HCT116 (cell line): ENCODE data around the gene RIC8A. TPM values are rescaled to one million over a fixed set of nuclear protein-coding genes. Genes with fewer than 3 reads are reported as not detected.

Experiments used
- ATAC-seq: fragments of 200-7000 bp; cut with Tn5 transposase; 2 replicates; pipeline ENCODE4 v1.9.1; 2020; ENCODE audit warnings: mild to moderate bottlenecking, moderate library complexity
- BruUV-seq: library from RNA; stranded (reverse); fragments of 400-500 nt; replicated peaks from 2 replicates; lab custom pipeline; 2021; lab: Mats Ljungman, UMichigan
- CTCF ChIA-PET: fragments of 300-600 bp; sonication (Branson Sonifier 250); formaldehyde crosslinking; loops from one replicate; lab custom pipeline; 2021; ENCODE audit warnings: antibody characterized with exemption; lab: Charles Lee
- POLR2A ChIA-PET: fragments of 300-600, 350-600 bp; sonication (Branson Sonifier 250); formaldehyde crosslinking; loops from one replicate; lab custom pipeline; 2021; ENCODE audit warnings: antibody characterized with exemption; lab: Charles Lee
- RAD21 ChIA-PET, 2 experiments: fragments of 300-600 bp; sonication (Branson Sonifier 250); formaldehyde crosslinking; loops; one replicate each; lab custom pipeline; 2023; ENCODE audit warnings: low total read pairs in 2 of 2; ENCODE audit not compliant: uncharacterized antibody in 2 of 2, unreplicated experiment in 2 of 2, low non-redundant PET in 1 of 2; lab: Charles Lee
- DNase-seq: peaks from one replicate; pipeline ENCODE4 v3.0.0-alpha.2; 2010; ENCODE audit warnings: low read depth, low spot score
- H2AFZ ChIP-seq: fragments of 200-600 bp; shearing (Covaris generic), sonication (generic); 2 replicates; pipeline ENCODE4 v1.6.1; 2017; ENCODE audit warnings: low read depth, mixed run types, mixed read lengths, antibody characterized with exemption, low read length; ENCODE audit not compliant: poor library complexity, severe bottlenecking
- H3K27ac ChIP-seq: 2 replicates; pipeline ENCODE4 v1.5.1; 2012; ENCODE audit warnings: low read depth, low read length
- H3K27me3 ChIP-seq: fragments of 200-600 bp; sonication (generic); 2 replicates; pipeline ENCODE4 v1.6.1; 2016; ENCODE audit warnings: mixed run types, low read length, mixed read lengths; ENCODE audit not compliant: insufficient read depth
- H3K36me3 ChIP-seq, 2 experiments: fragments of 200-500 bp in 1 of 2; fragments of 200-600 bp in 1 of 2; sonication (Bioruptor generic) in 1 of 2; sonication (generic) in 1 of 2; 2 replicates each; pipeline versions ENCODE4 v1.5.1 to v1.6.1; 2014 to 2016; ENCODE audit warnings: low read length in 2 of 2, inconsistent platforms in 1 of 2, mixed read lengths in 1 of 2, mixed run types in 1 of 2; ENCODE audit not compliant: insufficient read depth in 2 of 2, control insufficient read depth in 1 of 2
- H3K4me1 ChIP-seq, 2 experiments: fragments of 200-600 bp in 1 of 2; sonication (generic) in 1 of 2; 2 replicates each; pipeline versions ENCODE4 v1.5.1 to v1.6.1; 2012 to 2017; ENCODE audit warnings: low read length in 2 of 2, inconsistent platforms in 1 of 2, mild to moderate bottlenecking in 1 of 2, mixed read lengths in 1 of 2, mixed run types in 1 of 2, moderate library complexity in 1 of 2; ENCODE audit not compliant: insufficient read depth in 2 of 2, control insufficient read depth in 1 of 2
- H3K4me2 ChIP-seq: fragments of 200-600 bp; sonication (generic); 2 replicates; pipeline ENCODE4 v1.6.1; 2017; ENCODE audit warnings: mixed run types, low read length, mixed read lengths
- H3K4me3 ChIP-seq, 2 experiments: fragments of 200-600 bp in 1 of 2; sonication (generic) in 1 of 2; replicated peaks in 1 of 2; 2 replicates each; pipeline ENCODE4 v1.5.1; 2011 to 2016; ENCODE audit warnings: low read length in 2 of 2, control low read depth in 1 of 2, low read depth in 1 of 2, mild to moderate bottlenecking in 1 of 2, mixed read lengths in 1 of 2, mixed run types in 1 of 2
- H3K79me2 ChIP-seq: fragments of 200-600 bp; sonication (generic); 2 replicates; pipeline ENCODE4 v1.6.1; 2017; ENCODE audit warnings: mild to moderate bottlenecking, mixed run types, low read length, moderate library complexity, mixed read lengths; ENCODE audit not compliant: insufficient read depth
- H3K9ac ChIP-seq: fragments of 200-600 bp; sonication (generic); 2 replicates; pipeline ENCODE4 v1.6.1; 2016; ENCODE audit warnings: low read length, mixed read lengths
- H3K9me2 ChIP-seq: fragments of 200-600 bp; sonication (generic), shearing (Covaris generic); 2 replicates; pipeline ENCODE4 v1.6.1; 2017; ENCODE audit warnings: mixed run types, mild to moderate bottlenecking, moderate library complexity; ENCODE audit not compliant: insufficient read depth
- H3K9me3 ChIP-seq, 2 experiments: fragments of 200-500 bp in 1 of 2; fragments of 200-600 bp in 1 of 2; sonication (Bioruptor generic) in 1 of 2; sonication (generic) in 1 of 2; 2 replicates each; pipeline ENCODE4 v1.6.1; 2014 to 2017; ENCODE audit warnings: low read length in 2 of 2, mixed read lengths in 2 of 2, inconsistent platforms in 1 of 2, low read depth in 1 of 2, mild to moderate bottlenecking in 1 of 2, mixed run types in 1 of 2, moderate library complexity in 1 of 2; ENCODE audit not compliant: control insufficient read depth in 1 of 2, insufficient read depth in 1 of 2
- H4K20me1 ChIP-seq: fragments of 200-600 bp; sonication (generic), shearing (Covaris generic); 2 replicates; pipeline ENCODE4 v1.6.1; 2017; ENCODE audit warnings: mixed run types, mild to moderate bottlenecking, moderate library complexity; ENCODE audit not compliant: insufficient read depth
- CEBPB ChIP-seq: IDR thresholded peaks from 2 replicates; pipeline ENCODE4 v1.6.1; 2012; ENCODE audit warnings: low read depth
- EGR1 ChIP-seq: IDR thresholded peaks from 2 replicates; pipeline ENCODE4 v1.6.1; 2012; ENCODE audit warnings: low read depth
- EZH2 ChIP-seq: fragments of 200-600 bp; sonication (generic); IDR thresholded peaks from 2 replicates; pipeline ENCODE4 v1.6.1; 2017; ENCODE audit warnings: antibody characterized with exemption, mixed run types
- EZH2phosphoT487 ChIP-seq: fragments of 200-600 bp; IDR thresholded peaks from 2 replicates; pipeline ENCODE4 v1.6.1; 2018; ENCODE audit warnings: antibody characterized with exemption, borderline replicate concordance
- JUND ChIP-seq: IDR thresholded peaks from 2 replicates; pipeline ENCODE4 v1.6.1; 2012
- POLR2A ChIP-seq: IDR thresholded peaks from 2 replicates; pipeline ENCODE4 v1.7.0; 2011; ENCODE audit warnings: borderline replicate concordance; ENCODE audit not compliant: insufficient read depth, insufficient read length; ENCODE audit errors: extremely low read depth
- POLR2AphosphoS5 ChIP-seq: IDR thresholded peaks from 2 replicates; pipeline ENCODE4 v1.6.1; 2011; ENCODE audit warnings: mild to moderate bottlenecking, low read depth, low read length, moderate library complexity
- RAD21 ChIP-seq: IDR thresholded peaks from 2 replicates; pipeline ENCODE4 v1.6.1; 2012; ENCODE audit warnings: low read depth, mild to moderate bottlenecking
- SP1 ChIP-seq: IDR thresholded peaks from 2 replicates; pipeline ENCODE4 v1.6.1; 2012; ENCODE audit warnings: low read depth
- SRF ChIP-seq: IDR thresholded peaks from 2 replicates; pipeline ENCODE4 v1.6.1; 2012; ENCODE audit warnings: low read depth
- TCF7L2 ChIP-seq: IDR thresholded peaks from 2 replicates; pipeline ENCODE4 v1.7.0; 2011; ENCODE audit warnings: borderline replicate concordance, inconsistent platforms; ENCODE audit not compliant: insufficient read depth, insufficient read length; ENCODE audit errors: extremely low read depth
- YY1 ChIP-seq: IDR thresholded peaks from 2 replicates; pipeline ENCODE4 v1.6.1; 2011; ENCODE audit warnings: low read length, low read depth, moderate library complexity, mild to moderate bottlenecking; ENCODE audit not compliant: insufficient replicate concordance; ENCODE audit errors: extremely low read depth
- ZFX ChIP-seq: fragments of 450-650 bp; IDR thresholded peaks from 2 replicates; pipeline ENCODE4 v1.6.1; 2017
- intact Hi-C: fragments of 100-400 bp; cut with micrococcal nuclease; formaldehyde crosslinking; loops from 2 replicates; pipeline ENCODE4 v1.10.0; 2022
- total RNA-seq: library from RNA; stranded (reverse); gene quantifications from one replicate; pipeline ENCODE4 v1.2.1, GENCODE V29; 2021; ENCODE audit not compliant: unreplicated experiment
- TF ChIP-seq, protein P1 (sequence below): IDR thresholded peaks from 2 replicates; pipeline ENCODE4 v1.6.1; 2012
- TF ChIP-seq, protein P2 (sequence below): IDR thresholded peaks from 2 replicates; pipeline ENCODE4 v1.6.1; 2012
- TF ChIP-seq, protein P3 (sequence below): IDR thresholded peaks from 2 replicates; pipeline ENCODE4 v1.6.1; 2012; ENCODE audit warnings: low read depth

The RIC8A gene
- total RNA-seq, 1 experiment from 2014 or later: 75.2 TPM

DNA sequence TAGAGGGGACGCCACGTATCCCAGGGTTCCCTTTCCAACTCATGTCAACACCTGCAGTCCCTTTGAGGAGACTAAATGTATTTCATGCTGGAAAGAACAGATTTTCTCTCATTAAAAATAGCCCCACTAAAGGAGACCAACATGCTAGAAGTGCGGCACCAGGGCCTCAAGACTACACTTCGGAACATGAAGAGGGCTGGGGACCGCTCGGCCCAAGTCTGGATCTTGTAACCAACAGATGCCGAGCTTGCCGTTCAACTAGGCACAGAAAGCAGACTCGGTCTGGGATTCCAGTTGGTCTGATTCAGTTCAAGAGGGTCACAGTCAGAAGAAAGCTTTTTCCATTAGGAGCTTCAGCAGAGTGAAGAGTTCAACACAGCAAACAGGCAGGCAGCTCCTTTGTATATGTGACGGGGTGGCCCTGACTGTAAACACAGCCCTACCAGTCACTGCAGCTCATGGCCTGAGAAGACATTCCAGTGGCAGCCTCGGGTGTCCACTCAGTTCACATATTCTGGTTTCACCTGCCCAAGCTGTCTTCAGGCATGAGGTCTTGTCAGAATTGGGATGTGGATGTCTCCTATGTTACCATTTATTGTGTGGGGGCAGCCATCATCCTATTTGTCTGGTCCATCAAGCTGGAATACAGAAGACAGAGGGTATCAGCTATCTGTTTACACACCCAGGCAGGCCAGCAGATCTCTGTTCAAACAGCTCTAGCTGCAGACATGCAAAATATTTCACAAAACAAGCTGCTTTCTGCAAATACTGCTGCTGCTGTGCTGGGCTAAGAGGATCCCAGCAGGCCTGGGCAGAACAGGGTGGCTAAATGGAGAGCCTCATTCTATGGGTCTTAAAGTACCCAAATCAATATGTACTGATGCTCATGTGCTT, 8.8 kb downstream of the RIC8A start:
- TF ChIP-seq SP1 (no peak), EZH2 (no peak), EZH2phosphoT487 (no peak)
- TF ChIP-seq, protein P1, sequence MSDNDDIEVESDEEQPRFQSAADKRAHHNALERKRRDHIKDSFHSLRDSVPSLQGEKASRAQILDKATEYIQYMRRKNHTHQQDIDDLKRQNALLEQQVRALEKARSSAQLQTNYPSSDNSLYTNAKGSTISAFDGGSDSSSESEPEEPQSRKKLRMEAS: no peak
- Histone ChIP-seq H3K27ac (no peak overlapping the region), H4K20me1 (no peaks in the 10 kb centered on the region), H3K79me2 (peaks cover 11% of the 10 kb centered on the region; the same call in 1 of the 2 replicates), H3K9ac (no peak overlapping the region), H3K9me3 (no peaks in the 10 kb centered on the region), H3K4me3 (no peak overlapping the region), H3K4me1 (peaks cover 0 to 8% of the 10 kb centered on the region in 2 experiments; a peak in 2 of 4 replicates), H2AFZ (no peak overlapping the region), H3K9me2 (no peaks in the 10 kb centered on the region), H3K4me2 (no peak overlapping the region), H3K36me3 (peaks cover 23 to 28% of the 10 kb centered on the region in 2 experiments), H3K27me3 (no peaks in the 10 kb centered on the region)
- ATAC-seq (no peak), DNase-seq (no peak)
- intact Hi-C loops: no loop called here
- ChIA-PET CTCF (no interaction called here), RAD21 (no interaction called here), POLR2A (no interaction called here)
- TSS peak; percentile 42 for BruUV-seq

DNA sequence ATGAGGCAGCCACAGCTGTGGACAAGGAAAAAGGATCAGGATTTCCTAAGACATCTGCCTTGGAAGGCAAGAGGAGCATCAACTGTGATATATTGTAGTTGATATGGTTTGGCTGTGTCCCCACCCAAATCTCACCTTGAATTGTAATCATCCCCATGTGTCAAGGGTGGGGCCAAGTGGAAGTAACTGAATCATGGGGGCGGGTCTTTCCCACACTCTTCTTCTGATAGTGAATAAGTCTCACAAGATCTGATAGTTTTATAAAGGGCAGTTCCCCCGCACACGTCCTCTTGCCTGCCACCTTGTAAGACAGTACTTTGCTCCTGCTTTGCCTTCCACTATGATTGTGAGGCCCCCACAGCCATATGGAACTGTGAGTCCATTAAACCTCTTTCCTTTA, 10.2 kb downstream of the RIC8A start:
- H3K9me2 ChIP-seq: no peaks in the 10 kb centered on the region
- TF ChIP-seq POLR2AphosphoS5 (no peak), SRF (no peak), RAD21 (no peak), EZH2 (no peak), ZFX (no peak), SP1 (no peak), EZH2phosphoT487 (no peak), CEBPB (no peak), EGR1 (no peak), TCF7L2 (no peak), JUND (no peak), POLR2A (no peak), YY1 (no peak)
- TF ChIP-seq, protein P1: no peak
- TF ChIP-seq, protein P2, sequence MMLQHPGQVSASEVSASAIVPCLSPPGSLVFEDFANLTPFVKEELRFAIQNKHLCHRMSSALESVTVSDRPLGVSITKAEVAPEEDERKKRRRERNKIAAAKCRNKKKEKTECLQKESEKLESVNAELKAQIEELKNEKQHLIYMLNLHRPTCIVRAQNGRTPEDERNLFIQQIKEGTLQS: no peak
- TF ChIP-seq, protein P3, sequence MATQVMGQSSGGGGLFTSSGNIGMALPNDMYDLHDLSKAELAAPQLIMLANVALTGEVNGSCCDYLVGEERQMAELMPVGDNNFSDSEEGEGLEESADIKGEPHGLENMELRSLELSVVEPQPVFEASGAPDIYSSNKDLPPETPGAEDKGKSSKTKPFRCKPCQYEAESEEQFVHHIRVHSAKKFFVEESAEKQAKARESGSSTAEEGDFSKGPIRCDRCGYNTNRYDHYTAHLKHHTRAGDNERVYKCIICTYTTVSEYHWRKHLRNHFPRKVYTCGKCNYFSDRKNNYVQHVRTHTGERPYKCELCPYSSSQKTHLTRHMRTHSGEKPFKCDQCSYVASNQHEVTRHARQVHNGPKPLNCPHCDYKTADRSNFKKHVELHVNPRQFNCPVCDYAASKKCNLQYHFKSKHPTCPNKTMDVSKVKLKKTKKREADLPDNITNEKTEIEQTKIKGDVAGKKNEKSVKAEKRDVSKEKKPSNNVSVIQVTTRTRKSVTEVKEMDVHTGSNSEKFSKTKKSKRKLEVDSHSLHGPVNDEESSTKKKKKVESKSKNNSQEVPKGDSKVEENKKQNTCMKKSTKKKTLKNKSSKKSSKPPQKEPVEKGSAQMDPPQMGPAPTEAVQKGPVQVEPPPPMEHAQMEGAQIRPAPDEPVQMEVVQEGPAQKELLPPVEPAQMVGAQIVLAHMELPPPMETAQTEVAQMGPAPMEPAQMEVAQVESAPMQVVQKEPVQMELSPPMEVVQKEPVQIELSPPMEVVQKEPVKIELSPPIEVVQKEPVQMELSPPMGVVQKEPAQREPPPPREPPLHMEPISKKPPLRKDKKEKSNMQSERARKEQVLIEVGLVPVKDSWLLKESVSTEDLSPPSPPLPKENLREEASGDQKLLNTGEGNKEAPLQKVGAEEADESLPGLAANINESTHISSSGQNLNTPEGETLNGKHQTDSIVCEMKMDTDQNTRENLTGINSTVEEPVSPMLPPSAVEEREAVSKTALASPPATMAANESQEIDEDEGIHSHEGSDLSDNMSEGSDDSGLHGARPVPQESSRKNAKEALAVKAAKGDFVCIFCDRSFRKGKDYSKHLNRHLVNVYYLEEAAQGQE: no peak

More for the DNA sequence above, 10.2 kb downstream of the RIC8A start:
- H4K20me1 ChIP-seq: no peaks in the 10 kb centered on the region
- H3K9me3 ChIP-seq: no peaks in the 10 kb centered on the region
- CTCF ChIA-PET: no interaction called here
- POLR2A ChIA-PET: no interaction called here
- H2AFZ ChIP-seq: no peak overlapping the region
- no peak overlapping the region for H3K4me3 ChIP-seq
- intact Hi-C loops: no loop called here
- DNase-seq (no peak), ATAC-seq (no peak)
- H3K9ac ChIP-seq: no peak overlapping the region
- peaks cover 0 to 8% of the 10 kb centered on the region in 2 experiments; a peak in 2 of 4 replicates for H3K4me1 ChIP-seq
- H3K36me3 ChIP-seq: peaks cover 13 to 14% of the 10 kb centered on the region in 2 experiments; a peak in 3 of 4 replicates
- no TSS peak for BruUV-seq
- H3K79me2 ChIP-seq: no peaks in the 10 kb centered on the region
- RAD21 ChIA-PET: no interaction called here
- no peak overlapping the region for H3K4me2 ChIP-seq
- H3K27ac ChIP-seq: no peak overlapping the region
- H3K27me3 ChIP-seq: no peaks in the 10 kb centered on the region
